ENCODE measurements around the gene ACP7. TPM values are rescaled to one million over a fixed set of nuclear protein-coding genes. Genes with fewer than 3 reads are reported as not detected.

Gene ACP7
- total and polyA plus RNA-seq, 2 of the 8 experiments (the other 6 are each of a cell fraction or from before 2014, with no cell fraction given): 0.27 to 0.50 TPM

DNA sequence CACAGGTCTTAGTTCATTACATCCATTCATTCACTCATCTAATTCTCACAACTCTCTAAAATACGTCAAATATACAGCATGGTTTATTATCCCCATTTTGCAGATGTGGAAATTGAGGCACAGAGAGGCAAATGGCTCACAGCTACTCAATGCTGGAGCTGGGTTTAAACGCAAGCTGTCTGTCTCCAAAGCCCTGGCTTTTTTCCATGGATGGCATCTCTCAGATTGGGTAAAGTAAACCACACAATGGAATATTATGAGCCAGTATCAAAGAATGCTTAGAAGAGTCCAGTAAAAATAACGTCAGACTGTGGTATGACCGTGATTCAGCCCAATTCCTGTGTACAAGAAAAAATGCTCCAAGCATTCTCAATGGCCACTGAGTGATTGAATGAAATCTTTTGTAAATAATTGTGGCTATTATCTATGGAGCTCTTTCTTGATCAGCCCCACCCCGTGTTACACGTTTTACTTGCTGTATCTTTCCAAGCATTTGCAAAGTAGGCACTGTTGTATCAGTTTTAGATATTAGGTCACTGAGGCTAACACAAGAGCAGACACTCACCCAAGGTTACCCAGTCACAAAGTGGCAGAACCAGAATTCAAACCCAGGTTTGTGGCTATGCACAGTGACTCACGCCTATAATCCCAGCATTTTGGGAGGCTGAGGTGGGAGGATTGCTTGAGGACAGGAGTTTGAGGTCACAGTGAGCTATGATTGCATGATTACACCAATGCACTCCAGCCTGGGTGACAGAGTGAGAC lies 5.5 kb upstream of the ACP7 start:
- 76 to 100% methylated on average over 1 to 7 of the region's 7 CpGs for WGBS, 2 experiments (ENCODE audit: extremely low coverage in 1 of 2, insufficient coverage in 1 of 2, insufficient read length in 1 of 2, insufficient replicate concordance in 2 of 2, low coverage in 1 of 2, low lambda C conversion rate in 2 of 2, missing lambda C conversion rate in 1 of 2)
- DNase-seq (ENCODE audit: low read depth in 1 of 2, low spot score in 2 of 2) (no peak), FAIRE-seq (no peak)
- H2BK15ac ChIP-seq (ENCODE audit: low read length): no peak overlapping the region
- H2BK20ac ChIP-seq (ENCODE audit: low read length): no peak overlapping the region
- H3K27me3 ChIP-seq (replicated peaks in 1 of 4; ENCODE audit: control insufficient read depth in 3 of 4, extremely low read depth in 1 of 4, insufficient read depth in 3 of 4, low read length in 3 of 4): peaks cover 0 to 13% (median 11%) of the 10 kb centered on the region in 4 experiments; a peak in 6 of 7 replicates
- H3K4ac ChIP-seq (replicated peaks; ENCODE audit: insufficient read length, low read depth, low read length): no peak overlapping the region
- H3K56ac ChIP-seq (replicated peaks; ENCODE audit: insufficient read length, low read depth, low read length): no peak overlapping the region
- no peak overlapping the region for H2AFZ ChIP-seq (ENCODE audit: low read length)
- no peaks in the 10 kb centered on the region for H3K79me1 ChIP-seq (ENCODE audit: low read depth, low read length)
- H2BK120ac ChIP-seq (replicated peaks; ENCODE audit: low read depth, low read length): no peak overlapping the region
- H4K20me1 ChIP-seq (replicated peaks in 1 of 2; ENCODE audit: control insufficient read depth in 1 of 2, insufficient read depth in 2 of 2, low read length in 2 of 2): no peaks in the 10 kb centered on the region
- H3K27ac ChIP-seq (ENCODE audit: low read depth, low read length): no peak overlapping the region
- H3K18ac ChIP-seq (ENCODE audit: extremely low read depth, low read length): no peak overlapping the region
- H3K9ac ChIP-seq (replicated peaks in 1 of 4; ENCODE audit: extremely low read depth in 1 of 4, low read depth in 3 of 4, low read length in 3 of 4): no peak overlapping the region
- H2BK12ac ChIP-seq (ENCODE audit: low read depth, low read length): no peak overlapping the region
- H3K9me3 ChIP-seq (ENCODE audit: insufficient read depth in 2 of 2, low read depth in 1 of 2, low read length in 1 of 2): no peaks in the 10 kb centered on the region
- POLR2A ChIA-PET (ENCODE audit: partially characterized antibody): no interaction called here
- TF ChIP-seq KDM1A (IDR thresholded peaks at IDR 0.05; ENCODE audit: borderline replicate concordance, low read length) (0 out of 2 replicates have a peak, but pooled peaks have one; percentile 26), RAD21 (IDR thresholded peaks at IDR 0.05 in 1 of 2, conservative IDR thresholded peaks at IDR 0.05 in 1 of 2; ENCODE audit: low read depth in 2 of 2, low read length in 2 of 2) (no peak)
- H3K4me3 ChIP-seq (ENCODE audit: extremely low read depth in 1 of 4, insufficient read depth in 2 of 4, low read depth in 3 of 4, low read length in 4 of 4): no peak overlapping the region
- CTCF ChIA-PET (ENCODE audit: partially characterized antibody): interaction anchor here (1.4 to 1.9 kb wide), 5 partner anchors 18 to 102 kb away, joined by 3 to 5 read pairs (median 4); no protein-coding TSS in a partner anchor
- H3K14ac ChIP-seq (ENCODE audit: insufficient read length): no peak overlapping the region
- no peaks in the 10 kb centered on the region for H3K23me2 ChIP-seq (ENCODE audit: low read depth, low read length)
- no peak overlapping the region for H4K8ac ChIP-seq (ENCODE audit: extremely low read depth, insufficient read depth, low read length)
- H2AK5ac ChIP-seq (ENCODE audit: low read depth, low read length): no peak overlapping the region
- H4K5ac ChIP-seq (ENCODE audit: insufficient read length, low read depth, low read length): no peak overlapping the region
- peak overlapping the region; percentile 39 for H4K91ac ChIP-seq (replicated peaks; ENCODE audit: insufficient read length, low read length)
- no peaks in the 10 kb centered on the region for H3K79me2 ChIP-seq (ENCODE audit: control insufficient read depth in 1 of 2, insufficient read depth in 2 of 2, low read length in 2 of 2)
- no peak overlapping the region for H3K23ac ChIP-seq (ENCODE audit: insufficient read length)
- no peak overlapping the region for H2BK5ac ChIP-seq (ENCODE audit: low read depth, low read length)
- no peak overlapping the region for H3K4me2 ChIP-seq (ENCODE audit: insufficient read depth in 1 of 2, low read depth in 2 of 2, low read length in 2 of 2)
- no peaks in the 10 kb centered on the region for H3K36me3 ChIP-seq (ENCODE audit: control insufficient read depth in 2 of 4, insufficient read depth in 4 of 4, low read length in 3 of 4)
- H3K4me1 ChIP-seq (replicated peaks in 1 of 4; ENCODE audit: control insufficient read depth in 3 of 4, insufficient read depth in 4 of 4, low read length in 3 of 4): peaks cover 0 to 8% (median 1%) of the 10 kb centered on the region in 4 experiments; a peak in 2 of 7 replicates
